Measurements from ENCODE around the gene MTX1. TPM values are rescaled to one million over a fixed set of nuclear protein-coding genes. Genes with fewer than 3 reads are reported as not detected.
"Not testable (repeated sequence)": the region's sequence is repeated elsewhere in the genome, so short reads cannot be mapped to it uniquely, and the experiment has no call there.

Gene MTX1
- total RNA-seq, 2 experiments from 2014 or later, result 43.9 to 70.2 TPM

GRCh38 chr1:155223047-155223446 lies 14.6 kb downstream of the MTX1 start:
- Histone ChIP-seq H3K4me3 (ENCODE audit: low read depth, low read length, poor library complexity, severe bottlenecking) (peak overlapping the region; percentile 4), H3K27ac (ENCODE audit: low read depth, low read length, poor library complexity, severe bottlenecking) (peak overlapping the region; percentile 89), H3K9me3 (ENCODE audit: low read length) (no peaks in the 10 kb centered on the region), H2AFZ (ENCODE audit: low read length) (no peak overlapping the region), H3K36me3 (ENCODE audit: insufficient read depth, low read length) (peaks cover 9% of the 10 kb centered on the region; the same call in 1 of the 2 replicates), H3K79me2 (ENCODE audit: insufficient read depth, low read depth, low read length) (peaks cover 22% of the 10 kb centered on the region), H4K20me1 (ENCODE audit: insufficient read depth, low read length) (no peaks in the 10 kb centered on the region), H3K4me1 (ENCODE audit: insufficient read depth, low read length, poor library complexity, severe bottlenecking) (peaks cover 64% of the 10 kb centered on the region), H3K4me2 (ENCODE audit: low read length) (peak overlapping the region; percentile 84), H3K9me2 (ENCODE audit: insufficient read depth, low read length) (no peaks in the 10 kb centered on the region)
- no peak for TF ChIP-seq CTCF (conservative IDR thresholded peaks at IDR 0.05; ENCODE audit: low read length)
- no peak for TF ChIP-seq EZH2phosphoT487 (IDR thresholded peaks at IDR 0.05; ENCODE audit: borderline replicate concordance, low read depth, low read length)
- ChIA-PET CTCF (ENCODE audit: unreplicated experiment) (no interaction called here), POLR2A (interaction anchor here (0.9 to 2.6 kb wide), 2 partner anchors 14 to 213 kb away, joined by 3 to 9 read pairs; no protein-coding TSS in a partner anchor)
- BruUV-seq (replicated peaks), result no TSS peak
- intact Hi-C loops (cut with micrococcal nuclease; ENCODE audit: unreplicated experiment), result no loop called here
- peak; percentile 55 for DNase-seq (ENCODE audit: low spot score)

GRCh38 chr1:155225404-155225759 lies 16.9 kb downstream of the MTX1 start:
- H3K4me3 ChIP-seq (ENCODE audit: low read depth, low read length, poor library complexity, severe bottlenecking), result peak overlapping the region; percentile 83
- H3K9me3 ChIP-seq (ENCODE audit: low read length); DNase-seq (ENCODE audit: low spot score); H2AFZ ChIP-seq (ENCODE audit: low read length); H4K20me1 ChIP-seq (ENCODE audit: insufficient read depth, low read length); BruUV-seq (replicated peaks); H3K36me3 ChIP-seq (ENCODE audit: insufficient read depth, low read length); H3K9me2 ChIP-seq (ENCODE audit: insufficient read depth, low read length); intact Hi-C loops (cut with micrococcal nuclease; ENCODE audit: unreplicated experiment): not testable (repeated sequence)
- CTCF ChIA-PET (ENCODE audit: unreplicated experiment), result interaction anchor here (2.1 kb wide), 1 partner anchor 18 kb away, joined by 9 read pairs; the partner anchor contains the start of genes MTX1 and THBS3
- POLR2A ChIA-PET, result interaction anchor here (0.7 to 2.6 kb wide), 6 partner anchors 16 to 52 kb away, joined by 3 to 9 read pairs (median 6); partner anchors contain the start of gene KRTCAP2
- peak overlapping the region; percentile 89 for H3K27ac ChIP-seq (ENCODE audit: low read depth, low read length, poor library complexity, severe bottlenecking)
- H3K4me1 ChIP-seq (ENCODE audit: insufficient read depth, low read length, poor library complexity, severe bottlenecking), result peaks cover 56% of the 10 kb centered on the region
- peaks cover 22% of the 10 kb centered on the region for H3K79me2 ChIP-seq (ENCODE audit: insufficient read depth, low read depth, low read length)
- H3K4me2 ChIP-seq (ENCODE audit: low read length), result peak overlapping the region; percentile 84

GRCh38 chr1:155226188-155226909 lies 17.9 kb downstream of the MTX1 start:
- Histone ChIP-seq H3K79me2 (ENCODE audit: insufficient read depth, low read depth, low read length) (peaks cover 22% of the 10 kb centered on the region), H3K9me3 (ENCODE audit: low read length) (no peaks in the 10 kb centered on the region), H3K4me2 (ENCODE audit: low read length) (peak overlapping the region; percentile 84), H3K4me3 (ENCODE audit: low read depth, low read length, poor library complexity, severe bottlenecking) (peak overlapping the region; percentile 83), H3K4me1 (ENCODE audit: insufficient read depth, low read length, poor library complexity, severe bottlenecking) (peaks cover 56% of the 10 kb centered on the region), H2AFZ (ENCODE audit: low read length) (no peak overlapping the region; the same call in 1 of the 2 replicates), H3K27ac (ENCODE audit: low read depth, low read length, poor library complexity, severe bottlenecking) (peak overlapping the region; percentile 89), H4K20me1 (ENCODE audit: insufficient read depth, low read length) (no peaks in the 10 kb centered on the region), H3K36me3 (ENCODE audit: insufficient read depth, low read length) (peaks cover 9% of the 10 kb centered on the region; the same call in 1 of the 2 replicates), H3K9me2 (ENCODE audit: insufficient read depth, low read length) (no peaks in the 10 kb centered on the region)
- ChIA-PET CTCF (ENCODE audit: unreplicated experiment) (no interaction called here), POLR2A (interaction anchor here (0.9 to 2.0 kb wide), 7 partner anchors 15 to 82 kb away, joined by 3 to 6 read pairs (median 4); partner anchors contain the start of genes FDPS, KRTCAP2 and THBS3)
- DNase-seq (ENCODE audit: low spot score), result peak; percentile 90
- intact Hi-C loops (cut with micrococcal nuclease; ENCODE audit: unreplicated experiment), result loop anchor here (1.0 kb wide), 2 partner anchors 18 to 19 kb away; partner anchors contain the start of gene THBS3
- BruUV-seq (replicated peaks), result no TSS peak
- TF ChIP-seq CTCF (conservative IDR thresholded peaks at IDR 0.05; ENCODE audit: low read length) (peak; percentile 92), EZH2phosphoT487 (IDR thresholded peaks at IDR 0.05; ENCODE audit: borderline replicate concordance, low read depth, low read length) (no peak)

Data from OCI-LY7 (cell line).